ENCODE measurements around the gene SPOCK1.

The SPOCK1 gene

GRCh38 chr5:137365126-137365865 lies 133.8 kb downstream of the SPOCK1 start:
- DNase-seq = no peak

- no peak for DNase-seq
Observed at GRCh38 chr5:137361280-137361679, 137.8 kb downstream of the SPOCK1 start.

GRCh38 chr5:137360607-137361006 lies 138.5 kb downstream of the SPOCK1 start:
- no peak for DNase-seq

DNA sequence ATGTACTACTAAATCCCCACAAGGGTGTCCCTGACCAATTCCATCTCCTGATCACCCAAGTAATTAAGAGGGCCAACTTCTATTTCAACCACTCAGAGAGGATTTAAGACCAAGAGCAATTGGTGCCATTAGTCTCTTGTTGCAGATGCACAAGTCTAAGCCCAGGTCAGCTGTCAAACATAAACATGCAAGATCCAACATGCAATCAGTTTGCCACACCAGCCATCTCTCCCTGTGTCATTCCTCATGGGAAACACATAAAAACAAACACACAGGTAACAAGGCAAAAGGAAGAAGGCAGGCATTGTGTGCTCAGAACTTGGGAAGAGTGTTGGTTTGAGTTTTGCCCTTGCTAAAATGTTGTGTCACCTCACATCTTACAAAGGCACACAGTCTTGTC lies 139.2 kb downstream of the SPOCK1 start:
- no peak for DNase-seq

GRCh38 chr5:137357436-137357835 lies 141.7 kb downstream of the SPOCK1 start:
- no peak for DNase-seq

DNA sequence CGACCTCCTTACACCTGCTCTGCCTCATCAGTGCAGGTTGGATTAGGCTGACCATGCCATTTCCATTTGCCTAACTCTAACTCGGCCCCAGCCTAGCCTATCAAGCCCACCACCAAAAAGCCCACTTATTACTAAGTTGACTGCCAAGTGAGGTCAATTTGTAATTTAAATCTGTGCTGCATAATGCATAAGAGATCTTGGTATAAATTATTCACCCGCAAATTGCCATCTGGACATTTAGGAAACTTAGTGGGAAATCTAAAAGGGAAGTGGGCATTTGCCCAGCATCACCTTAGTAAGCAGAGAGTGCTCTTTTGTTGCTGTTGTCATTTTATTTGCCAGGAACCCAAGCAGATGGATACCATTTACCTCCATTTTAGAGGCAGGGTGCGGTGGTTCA lies 143.0 kb downstream of the SPOCK1 start:
- no peak for DNase-seq

DNA sequence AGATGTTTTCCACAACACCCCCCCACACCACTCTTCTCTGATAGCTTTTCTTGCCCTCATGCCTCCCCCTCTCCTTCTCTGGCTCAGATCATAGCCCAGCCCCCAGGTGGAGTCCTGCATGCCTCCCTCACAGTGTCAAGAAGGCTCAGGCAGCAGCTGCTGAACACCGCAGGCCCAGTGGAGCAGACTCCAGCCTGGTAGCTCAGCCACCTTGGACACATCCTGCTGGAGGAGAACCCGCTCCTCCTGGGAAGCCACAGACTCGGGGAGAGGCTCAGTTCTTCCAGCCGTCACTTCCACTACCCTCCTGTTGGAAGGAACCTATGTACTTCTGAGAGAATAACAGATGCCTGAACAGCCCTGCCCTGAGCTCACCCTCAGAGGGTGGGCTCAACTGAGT lies 143.4 kb downstream of the SPOCK1 start:
- no peak for DNase-seq

DNA sequence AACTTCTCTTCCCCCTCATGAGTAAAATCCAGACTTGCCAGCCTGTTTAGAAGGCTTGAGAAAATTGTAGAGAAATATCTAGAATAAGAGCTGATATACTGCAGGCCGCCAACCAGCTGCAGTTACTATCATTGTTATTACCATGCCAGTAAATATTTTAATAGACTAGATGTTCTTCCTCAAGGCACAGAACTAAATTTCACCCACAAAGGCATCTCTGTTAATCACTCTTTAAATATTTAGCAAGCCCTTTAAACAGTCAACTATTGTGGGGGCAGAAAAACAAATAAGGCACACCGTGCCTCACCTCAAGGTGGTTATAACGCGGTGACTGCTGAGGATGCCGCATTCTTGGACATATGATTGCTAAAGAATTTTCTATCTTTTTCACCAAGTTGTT lies 147.0 kb downstream of the SPOCK1 start:
- no peak for DNase-seq

DNA sequence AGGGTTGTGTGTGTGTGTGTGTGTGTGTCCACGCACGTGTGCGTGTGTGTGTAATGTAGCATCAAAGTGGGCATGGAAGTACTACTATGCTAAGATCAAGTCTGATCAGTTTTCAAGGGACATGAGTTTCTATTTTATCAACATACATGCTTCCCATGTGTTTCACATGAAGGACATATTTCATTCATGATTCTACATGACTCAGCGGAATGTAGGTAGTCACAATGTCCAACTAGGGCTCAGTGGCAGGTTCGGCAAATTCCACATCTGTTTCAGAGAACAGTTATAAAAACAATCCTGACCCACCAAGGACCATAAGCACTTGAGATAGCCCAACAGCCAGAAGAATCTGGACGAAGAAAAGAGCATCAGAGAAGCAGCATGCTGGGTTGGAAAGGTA lies 148.3 kb downstream of the SPOCK1 start:
- DNase-seq = no peak

DNA sequence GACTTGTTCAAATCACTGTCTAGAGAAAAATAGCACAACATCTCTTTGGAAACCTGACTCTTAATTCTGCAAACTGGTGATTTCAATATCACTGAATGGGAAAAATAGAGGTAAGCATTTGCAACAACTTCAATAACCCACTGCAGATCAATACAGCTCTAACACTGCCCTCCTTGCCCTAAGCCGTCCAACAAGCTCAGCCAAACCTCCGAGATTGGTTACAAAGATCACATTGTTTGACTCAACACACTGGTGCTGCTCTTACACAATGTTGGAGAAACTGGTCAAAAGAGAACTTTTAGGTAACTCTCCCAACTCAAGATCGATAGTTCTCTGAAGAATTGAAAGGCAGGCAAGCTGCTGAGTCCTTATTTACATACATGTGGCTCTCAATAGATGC lies 150.4 kb downstream of the SPOCK1 start:
- peak in 3 of 51 donors; percentile 13 to 29 (median 20) for DNase-seq

- DNase-seq = no peak
Observed at GRCh38 chr5:137347865-137348264, 151.3 kb downstream of the SPOCK1 start.

DNA sequence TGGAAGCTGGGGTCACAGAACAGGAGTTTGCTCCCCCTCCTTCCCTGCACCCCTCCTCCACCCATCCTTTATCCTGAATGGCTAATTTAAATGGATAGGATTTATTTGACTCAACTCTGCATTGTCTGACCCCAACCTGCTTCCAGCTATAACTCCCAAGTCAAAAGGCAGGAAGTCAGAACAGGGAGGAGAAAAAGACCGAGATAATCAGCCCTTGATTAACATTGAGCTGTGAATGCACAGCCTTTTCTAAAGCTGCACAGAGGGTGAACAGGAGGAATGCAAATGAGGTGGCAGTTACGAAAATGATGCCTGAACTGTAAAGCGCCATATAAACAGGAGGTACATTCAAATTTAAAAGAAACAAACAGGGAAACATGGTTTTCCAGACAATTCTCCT lies 152.8 kb downstream of the SPOCK1 start:
- no peak for DNase-seq

DNA sequence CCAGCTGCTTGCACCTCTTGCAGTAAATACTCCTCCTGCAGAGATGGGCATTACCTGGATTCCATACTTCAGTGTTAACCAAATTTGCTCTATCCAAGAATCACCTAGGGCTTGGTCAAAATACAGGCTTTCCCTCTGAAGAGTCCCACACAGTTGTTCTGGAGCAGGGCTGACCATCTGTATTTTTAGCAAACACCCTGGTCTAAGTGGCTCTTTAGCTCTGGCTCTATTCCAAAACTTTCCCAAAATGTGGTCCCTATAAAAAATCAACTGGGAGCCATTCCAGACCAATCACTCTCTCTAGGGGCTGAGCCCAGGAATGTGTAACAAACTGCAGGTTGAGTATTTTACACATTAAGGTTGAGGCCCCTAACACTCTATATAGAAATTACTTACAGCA lies 153.7 kb downstream of the SPOCK1 start:
- DNase-seq = no peak

GRCh38 chr5:137344723-137345322 lies 154.3 kb downstream of the SPOCK1 start:
- DNase-seq = peak in 15 of 51 donors; percentile 4 to 53 (median 11)

DNA sequence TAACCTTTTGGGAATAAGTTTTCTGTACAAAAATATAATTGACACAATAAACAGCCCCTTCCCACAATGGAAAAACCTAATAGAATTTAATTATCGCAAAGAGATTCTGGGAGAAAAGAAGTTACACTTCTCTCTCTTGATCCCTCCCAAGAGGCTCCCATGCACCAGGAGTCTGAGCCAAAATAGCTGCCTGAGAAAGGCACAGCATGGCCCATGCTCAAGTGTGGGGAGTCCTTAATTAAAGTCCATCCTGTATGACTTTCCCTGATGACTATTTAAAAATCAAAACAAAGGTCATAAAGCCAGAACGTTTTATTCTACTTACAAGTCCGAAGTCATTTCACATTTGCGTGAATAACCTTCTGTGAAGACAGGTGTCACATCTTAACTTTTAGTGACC lies 155.1 kb downstream of the SPOCK1 start:
- no peak for DNase-seq

DNA sequence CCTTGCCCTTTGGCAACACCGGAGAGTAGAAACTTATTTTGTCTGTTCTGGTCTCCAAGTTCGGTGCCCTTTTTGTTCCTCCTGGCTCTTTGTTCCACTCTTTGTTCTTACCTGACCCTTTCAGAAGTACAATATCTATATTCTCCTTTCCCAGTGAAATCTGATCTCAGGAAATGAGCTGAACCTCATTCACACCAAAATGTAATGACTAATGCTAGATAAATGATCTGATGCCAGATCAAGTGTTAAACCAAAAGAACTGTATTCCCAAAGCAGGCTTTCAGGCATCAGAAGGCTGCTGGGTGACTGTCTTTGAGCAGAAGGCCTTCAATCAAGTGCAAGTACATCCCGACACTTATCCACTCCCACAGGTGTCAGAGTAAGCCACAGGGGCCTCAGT lies 156.4 kb downstream of the SPOCK1 start:
- DNase-seq = no peak

DNA sequence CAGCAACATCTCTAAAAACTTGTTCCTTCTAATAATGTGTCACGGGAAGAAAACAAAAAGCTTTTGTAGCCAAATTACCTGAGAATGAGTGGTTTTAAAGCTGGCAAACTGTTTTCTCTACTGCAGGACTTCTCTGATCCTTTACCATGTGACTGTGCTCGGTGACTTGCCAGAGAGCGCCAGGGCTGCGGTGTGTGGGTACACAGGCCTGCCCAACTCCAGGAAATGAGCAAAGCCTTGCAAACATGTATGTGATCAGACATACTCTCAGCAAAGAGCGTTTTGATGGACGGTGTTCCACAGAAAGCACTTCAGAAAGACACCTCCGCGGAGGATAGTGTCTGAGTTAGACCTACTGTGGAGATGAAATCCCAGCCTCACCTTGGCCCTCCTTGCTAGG lies 157.3 kb downstream of the SPOCK1 start:
- no peak for DNase-seq

DNA sequence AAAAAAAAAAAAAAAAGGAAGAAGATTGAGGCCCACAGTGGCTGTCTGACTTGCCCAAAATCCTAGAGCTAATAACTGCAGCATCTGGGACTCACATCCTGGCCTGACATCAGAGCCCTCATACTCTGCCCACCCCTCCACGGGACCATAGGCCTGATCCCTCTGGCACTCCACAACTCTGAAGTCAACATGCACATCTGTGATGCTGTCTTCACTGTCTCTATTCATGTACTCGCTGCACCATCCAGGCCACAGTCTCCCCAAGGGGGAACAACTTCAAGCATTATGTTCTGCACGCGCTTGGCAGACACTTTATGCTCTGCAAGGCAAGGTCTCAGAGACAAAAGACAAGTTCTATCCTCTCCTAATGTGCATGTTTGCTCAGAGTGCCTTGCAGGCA lies 158.2 kb downstream of the SPOCK1 start:
- peak in 13 of 51 donors; percentile 6 to 46 (median 27) for DNase-seq

DNA sequence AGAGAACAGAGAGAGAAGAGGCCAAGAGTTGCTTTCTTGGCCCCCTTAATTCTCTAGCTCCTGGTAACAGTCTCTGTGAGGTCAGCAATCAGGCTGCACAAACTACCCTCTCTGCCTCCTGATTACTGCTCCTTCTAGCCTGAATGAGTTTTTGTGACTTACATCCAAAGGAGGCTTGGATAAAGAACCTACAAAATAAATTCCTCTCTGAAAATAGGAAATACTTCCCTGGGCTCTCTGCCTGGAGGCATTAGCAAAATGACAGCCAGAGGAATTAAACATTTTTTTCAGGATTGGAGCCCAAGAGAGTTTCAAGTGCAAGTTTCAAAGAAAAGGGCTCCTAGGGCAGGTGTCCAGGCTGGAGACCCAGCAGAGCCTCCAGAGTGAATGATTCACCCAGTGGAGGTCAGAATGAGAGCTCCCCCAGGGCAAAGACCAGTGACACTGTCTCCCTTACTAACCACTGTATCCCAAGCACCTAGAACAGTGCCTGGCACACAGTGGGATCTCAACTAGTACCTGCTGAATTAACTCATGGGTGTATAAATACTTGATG lies 162.5 kb downstream of the SPOCK1 start:
- DNase-seq = peak in 4 of 51 donors; percentile 17 to 27 (median 25)

GRCh38 chr5:137336161-137336560 lies 163.0 kb downstream of the SPOCK1 start:
- no peak for DNase-seq

- no peak for DNase-seq
Observed at GRCh38 chr5:137335493-137335892, 163.6 kb downstream of the SPOCK1 start.

DNA sequence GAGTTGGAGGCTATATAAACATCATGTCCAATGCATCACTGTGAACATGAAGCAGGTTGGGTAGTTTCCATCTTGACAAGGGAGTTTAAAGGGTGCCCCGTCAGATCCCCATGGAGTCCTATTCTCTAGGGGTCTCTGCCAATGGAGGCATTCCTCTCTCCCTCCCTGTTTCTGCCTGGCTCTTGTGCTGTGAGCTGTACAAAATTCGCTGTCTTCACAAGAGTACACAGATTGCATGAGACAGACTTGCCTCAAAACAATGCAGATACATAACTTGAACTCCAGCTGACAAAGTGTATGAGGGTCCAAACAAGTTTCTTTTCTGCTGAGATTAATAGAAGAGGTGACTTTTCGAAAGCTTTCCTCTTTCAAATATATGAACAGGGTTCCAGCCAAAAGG lies 165.2 kb downstream of the SPOCK1 start:
- no peak for DNase-seq

GRCh38 chr5:137333475-137333874 lies 165.7 kb downstream of the SPOCK1 start:
- no peak for DNase-seq

Measured in hypothalamus (tissue), 51 donors.